Effector memory CD4-positive, alpha-beta T cell (primary cell): ENCODE measurements around the gene CENPL.
"Not testable (repeated sequence)": the region's sequence is repeated elsewhere in the genome, so short reads cannot be mapped to it uniquely, and the experiment has no call there.

Experiments used
- DNase-seq, 3 donors: peaks; one replicate each; pipeline ENCODE4 v3.0.0-alpha.2; 2020
- H3K27ac ChIP-seq: 2 replicates; pipeline ENCODE4 v1.7.0; 2013; ENCODE audit warnings: mild to moderate bottlenecking, low read length, moderate library complexity; ENCODE audit not compliant: insufficient read depth, poor library complexity, severe bottlenecking
- H3K27me3 ChIP-seq: replicated peaks from 2 replicates; pipeline ENCODE4 v1.7.0; 2013; ENCODE audit warnings: mild to moderate bottlenecking, low read length; ENCODE audit not compliant: insufficient read depth, control insufficient read depth, poor library complexity, severe bottlenecking
- H3K36me3 ChIP-seq: 2 replicates; pipeline ENCODE4 v1.7.0; 2013; ENCODE audit warnings: mild to moderate bottlenecking, low read length, moderate library complexity; ENCODE audit not compliant: control insufficient read depth, insufficient read depth
- H3K4me1 ChIP-seq: 2 replicates; pipeline ENCODE4 v1.7.0; 2013; ENCODE audit warnings: low read length, mild to moderate bottlenecking; ENCODE audit not compliant: control insufficient read depth, insufficient read depth, poor library complexity, severe bottlenecking
- H3K4me3 ChIP-seq: 2 replicates; pipeline ENCODE4 v1.7.0; 2013; ENCODE audit warnings: low read length, low read depth, mild to moderate bottlenecking; ENCODE audit not compliant: insufficient read depth, poor library complexity, severe bottlenecking
- H3K9me3 ChIP-seq: 2 replicates; pipeline ENCODE4 v1.7.0; 2013; ENCODE audit warnings: mild to moderate bottlenecking, low read length, moderate library complexity; ENCODE audit not compliant: control insufficient read depth

CENPL gene

DNA sequence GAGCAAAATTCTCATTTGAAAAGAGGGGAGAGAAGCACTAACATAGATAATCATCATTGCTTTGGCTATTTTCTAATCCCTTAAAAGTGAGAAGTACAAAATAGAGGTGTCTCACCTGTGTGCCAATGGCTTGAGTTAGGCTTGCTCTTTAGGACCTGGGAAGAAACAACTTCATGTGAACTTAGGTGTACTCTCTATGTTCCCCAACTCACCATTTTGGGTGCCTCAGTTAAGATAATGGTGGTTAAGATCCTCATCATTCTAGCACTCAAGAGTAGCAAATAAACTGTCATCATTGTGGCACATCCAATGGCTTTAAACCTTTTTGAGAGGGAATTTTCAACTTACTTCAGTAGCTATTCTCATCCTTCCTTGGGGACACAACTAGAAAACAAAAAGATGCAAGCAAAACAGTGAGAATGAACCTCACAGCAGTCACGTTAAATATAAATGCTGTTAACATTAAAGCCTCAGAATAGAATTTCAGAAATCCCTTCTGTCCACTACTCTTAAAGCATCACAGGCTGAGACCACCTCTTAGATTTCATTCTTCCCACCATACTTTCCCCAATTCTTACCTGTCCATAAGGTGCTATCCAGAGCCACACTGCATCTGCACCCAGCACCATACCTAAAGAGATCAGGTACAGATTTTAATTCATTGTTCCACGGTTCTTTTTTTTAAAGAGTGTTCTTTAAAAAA, 41.9 kb upstream of the CENPL start:
- peaks cover 39% of the 10 kb centered on the region for H3K4me1 ChIP-seq
- no peak for DNase-seq
- H3K27ac ChIP-seq: peak overlapping the region; percentile 94
- H3K4me3 ChIP-seq: peak overlapping the region; percentile 78
- H3K9me3 ChIP-seq: no peaks in the 10 kb centered on the region
- H3K36me3 ChIP-seq: peaks cover 35% of the 10 kb centered on the region
- no peaks in the 10 kb centered on the region for H3K27me3 ChIP-seq

GRCh38 chr1:173865468-173866164, 40.9 kb upstream of the CENPL start:
- H3K4me3 ChIP-seq: no peak overlapping the region
- no peaks in the 10 kb centered on the region for H3K9me3 ChIP-seq
- H3K4me1 ChIP-seq: peaks cover 33% of the 10 kb centered on the region
- H3K36me3 ChIP-seq: peaks cover 35% of the 10 kb centered on the region
- no peak for DNase-seq
- no peaks in the 10 kb centered on the region for H3K27me3 ChIP-seq
- H3K27ac ChIP-seq: peak overlapping the region; percentile 26

DNA sequence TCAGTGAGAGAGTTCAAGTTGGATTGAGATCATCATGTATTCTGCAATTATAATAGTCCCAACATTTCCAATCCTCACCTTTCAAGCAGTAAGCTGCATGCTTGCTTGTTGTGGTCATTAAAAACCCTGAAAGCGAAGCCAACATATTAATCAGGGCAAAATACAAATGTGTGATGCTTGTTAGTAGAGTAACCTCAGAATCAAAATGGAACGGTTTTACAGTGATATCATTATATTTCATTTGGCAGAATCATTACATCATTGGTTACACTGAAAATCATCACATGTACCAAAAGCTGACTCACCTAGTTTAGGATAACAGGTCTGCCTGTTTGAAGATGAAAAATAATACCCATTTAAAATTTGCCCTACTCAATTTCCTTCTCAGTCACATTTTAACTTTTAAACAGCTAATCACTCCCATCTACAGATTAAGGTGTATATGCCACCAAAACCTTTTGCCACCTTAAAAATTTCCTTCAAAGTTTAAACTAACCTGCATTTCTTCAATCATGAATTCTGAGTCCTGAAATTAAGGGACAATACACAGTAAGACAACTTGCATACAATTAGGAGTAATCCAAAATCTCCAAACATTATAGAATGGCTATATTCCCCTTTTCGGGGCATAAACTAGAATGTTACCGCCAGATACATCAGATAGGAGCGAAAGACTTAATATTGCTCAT, 39.6 kb upstream of the CENPL start:
- H3K36me3 ChIP-seq: peaks cover 38% of the 10 kb centered on the region
- H3K4me3 ChIP-seq: no peak overlapping the region
- peak overlapping the region; percentile 47 for H3K27ac ChIP-seq
- H3K4me1 ChIP-seq: peaks cover 25% of the 10 kb centered on the region
- no peaks in the 10 kb centered on the region for H3K9me3 ChIP-seq
- H3K27me3 ChIP-seq: no peaks in the 10 kb centered on the region
- no peak for DNase-seq

DNA sequence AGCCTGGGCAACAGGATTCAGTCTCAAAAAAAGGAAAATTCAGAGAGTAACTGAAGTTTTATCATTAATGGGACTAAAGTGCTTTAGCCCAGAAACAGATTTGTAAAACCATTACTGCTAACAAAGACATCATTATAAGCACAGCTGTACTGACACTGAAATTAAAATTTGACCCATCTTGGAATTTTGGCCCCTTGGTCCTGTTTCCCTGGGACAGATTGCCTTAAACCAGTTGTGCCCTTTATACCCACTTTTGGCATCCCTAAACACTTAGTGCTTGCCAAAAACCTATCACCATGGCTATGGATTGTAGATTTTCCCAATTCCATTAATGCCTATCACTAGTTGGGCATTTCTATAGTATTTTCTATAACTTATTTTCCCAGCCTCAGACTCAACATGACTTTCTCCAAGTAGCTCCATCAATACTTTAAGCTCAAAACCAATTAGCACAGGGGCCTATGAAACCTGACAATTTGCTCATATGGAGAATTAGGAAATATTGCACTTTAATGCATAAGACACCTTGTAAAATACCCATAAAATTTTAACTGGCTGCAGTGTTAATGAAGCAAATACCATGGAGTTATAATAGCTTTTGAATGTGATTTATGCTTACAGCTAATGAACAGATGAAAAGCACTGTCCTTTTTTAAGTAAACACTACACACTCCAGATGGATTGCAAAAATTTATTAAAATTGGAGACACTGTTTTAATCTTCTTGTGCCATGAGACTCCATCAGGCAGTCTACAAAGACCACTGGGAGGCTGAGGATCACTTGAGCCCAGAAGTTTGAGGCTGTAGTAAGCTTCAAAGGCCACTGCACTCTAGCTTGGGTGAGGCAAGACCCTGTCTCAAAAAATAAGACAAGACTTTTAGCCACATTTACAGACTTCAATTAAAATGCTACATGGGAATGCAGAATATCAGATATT, 38.8 kb upstream of the CENPL start:
- Histone ChIP-seq H3K4me1 (peaks cover 25% of the 10 kb centered on the region), H3K27me3 (no peaks in the 10 kb centered on the region), H3K9me3 (no peaks in the 10 kb centered on the region), H3K4me3 (no peak overlapping the region), H3K27ac (peak overlapping the region; percentile 47), H3K36me3 (peaks cover 38% of the 10 kb centered on the region)
- DNase-seq: no peak

GRCh38 chr1:173862769-173863223, 38.1 kb upstream of the CENPL start:
- H3K27me3 ChIP-seq: no peaks in the 10 kb centered on the region
- H3K4me1 ChIP-seq: peaks cover 25% of the 10 kb centered on the region
- no peak overlapping the region for H3K27ac ChIP-seq
- H3K4me3 ChIP-seq: no peak overlapping the region
- H3K9me3 ChIP-seq: no peaks in the 10 kb centered on the region
- peaks cover 42% of the 10 kb centered on the region for H3K36me3 ChIP-seq
- no peak for DNase-seq

DNA sequence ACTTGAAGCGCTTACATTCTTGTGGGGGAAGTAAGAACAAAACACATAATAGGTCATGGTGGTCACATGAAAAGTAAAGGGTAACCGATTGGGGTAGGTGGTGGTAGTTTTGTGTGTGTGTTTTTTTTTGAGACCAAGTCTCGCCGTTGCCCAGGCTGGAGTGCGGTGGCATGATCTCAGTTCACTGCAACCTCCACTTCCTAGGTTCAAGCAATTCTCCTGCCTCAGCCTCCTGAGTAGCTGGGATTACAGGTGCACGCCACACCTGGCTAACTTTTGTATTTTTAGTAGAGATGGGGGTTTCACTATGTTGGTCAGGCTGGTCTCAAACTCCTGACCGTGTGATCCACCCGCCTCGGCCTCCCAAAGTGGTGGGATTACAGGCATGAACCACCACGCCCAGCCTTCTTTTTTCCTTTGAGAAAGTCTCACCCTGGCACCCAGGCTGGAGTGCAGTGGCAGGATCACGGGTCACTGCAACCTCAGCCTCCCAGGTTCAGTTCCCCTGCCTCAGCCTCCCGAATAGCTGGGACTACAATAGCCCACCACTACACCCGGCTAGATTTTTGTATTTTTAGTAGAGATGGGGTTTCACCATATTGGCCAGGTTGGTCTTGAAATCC, 37.6 kb upstream of the CENPL start:
- H3K4me3 ChIP-seq, H3K9me3 ChIP-seq, H3K27me3 ChIP-seq, H3K27ac ChIP-seq, DNase-seq: not testable (repeated sequence)
- Histone ChIP-seq H3K4me1 (peaks cover 25% of the 10 kb centered on the region), H3K36me3 (peaks cover 42% of the 10 kb centered on the region)

- Histone ChIP-seq H3K4me1 (peaks cover 22% of the 10 kb centered on the region), H3K27ac (no peak overlapping the region), H3K36me3 (peaks cover 42% of the 10 kb centered on the region), H3K9me3 (no peaks in the 10 kb centered on the region), H3K27me3 (no peaks in the 10 kb centered on the region), H3K4me3 (no peak overlapping the region)
- DNase-seq: no peak
These were observed 37.1 kb upstream of the CENPL start for GRCh38 chr1:173861731-173862145.

GRCh38 chr1:173860065-173860464, 35.4 kb upstream of the CENPL start:
- H3K27me3 ChIP-seq: no peaks in the 10 kb centered on the region
- peaks cover 34% of the 10 kb centered on the region for H3K36me3 ChIP-seq
- no peak overlapping the region for H3K4me3 ChIP-seq
- H3K9me3 ChIP-seq: no peaks in the 10 kb centered on the region
- peaks cover 6% of the 10 kb centered on the region for H3K4me1 ChIP-seq
- no peak for DNase-seq
- H3K27ac ChIP-seq: no peak overlapping the region

GRCh38 chr1:173859547-173859946, 34.9 kb upstream of the CENPL start:
- not testable (repeated sequence) for H3K27ac ChIP-seq, H3K4me1 ChIP-seq, H3K9me3 ChIP-seq, H3K4me3 ChIP-seq, DNase-seq, H3K27me3 ChIP-seq
- peaks cover 31% of the 10 kb centered on the region for H3K36me3 ChIP-seq
